HG03108 (cell line): ENCODE data around the gene EIF2S1.
"Not testable (repeated sequence)": the region's sequence is repeated elsewhere in the genome, so short reads cannot be mapped to it uniquely, and the experiment has no call there.

ENCODE experiments used
- ATAC-seq: cut with Tn5 transposase; IDR thresholded peaks from one replicate; pipeline ENCODE4 v1.9.1; 2021; ENCODE audit warnings: moderate library complexity; ENCODE audit not compliant: unreplicated experiment

Gene EIF2S1

DNA sequence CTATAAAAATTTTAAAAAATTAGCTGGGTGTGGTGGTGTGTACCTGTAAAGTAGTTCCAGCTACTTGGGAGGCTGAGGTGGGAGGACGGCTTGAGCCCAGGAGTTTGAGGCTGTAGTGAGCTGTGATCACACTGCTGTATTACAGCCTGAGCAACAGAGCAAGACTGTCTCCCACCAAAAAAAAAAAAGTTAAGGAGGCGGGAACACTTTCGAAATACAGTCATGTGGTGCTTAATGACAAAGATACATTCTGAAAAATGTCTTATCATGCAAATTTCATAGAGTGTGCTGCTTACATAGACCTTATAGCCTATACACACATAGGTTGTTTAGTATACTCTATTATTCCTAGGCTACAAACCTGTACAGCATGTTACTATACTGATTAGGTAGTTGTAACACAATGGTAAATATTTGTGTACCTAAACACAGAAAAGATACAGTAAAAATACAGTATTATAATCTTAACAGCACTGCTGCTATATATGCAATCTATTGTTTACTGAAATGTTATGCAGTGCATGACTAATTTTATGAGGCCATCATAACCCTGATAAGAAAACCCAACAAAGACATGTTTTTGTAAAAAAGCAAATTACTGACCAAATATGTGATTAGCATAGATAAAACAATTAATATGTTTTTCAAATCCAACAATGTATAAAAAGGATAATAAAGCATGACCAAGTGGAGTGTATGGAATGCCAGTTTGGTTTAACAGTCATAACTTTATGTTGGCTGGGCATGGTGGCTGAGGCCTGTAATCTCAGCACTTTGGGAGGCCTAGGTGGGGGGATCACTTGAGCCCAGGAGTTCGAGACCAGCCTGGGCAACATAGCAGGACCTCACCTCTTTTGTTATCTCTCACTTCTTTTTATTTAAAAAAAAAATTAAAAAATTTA lies 11.4 kb downstream of the EIF2S1 start:
- ATAC-seq = no peak

DNA sequence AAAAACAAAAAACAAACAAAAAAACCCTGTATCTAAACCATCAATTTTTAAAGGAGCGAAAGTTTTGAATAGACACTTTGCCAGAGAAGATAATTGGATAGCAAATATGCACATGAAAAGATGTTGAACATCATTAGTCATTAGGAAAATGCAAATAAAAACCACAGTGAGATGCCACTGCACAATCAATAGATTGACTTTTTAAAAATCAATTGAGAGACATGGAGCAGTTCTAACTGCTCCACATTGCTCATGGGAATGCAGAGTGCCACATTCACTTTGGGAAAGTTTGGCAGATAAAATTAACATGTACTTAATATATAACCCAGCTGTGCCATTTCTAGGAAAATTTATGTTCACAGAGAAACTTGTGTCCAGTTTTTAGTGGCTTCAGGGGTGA lies 12.7 kb downstream of the EIF2S1 start:
- ATAC-seq = no peak

DNA sequence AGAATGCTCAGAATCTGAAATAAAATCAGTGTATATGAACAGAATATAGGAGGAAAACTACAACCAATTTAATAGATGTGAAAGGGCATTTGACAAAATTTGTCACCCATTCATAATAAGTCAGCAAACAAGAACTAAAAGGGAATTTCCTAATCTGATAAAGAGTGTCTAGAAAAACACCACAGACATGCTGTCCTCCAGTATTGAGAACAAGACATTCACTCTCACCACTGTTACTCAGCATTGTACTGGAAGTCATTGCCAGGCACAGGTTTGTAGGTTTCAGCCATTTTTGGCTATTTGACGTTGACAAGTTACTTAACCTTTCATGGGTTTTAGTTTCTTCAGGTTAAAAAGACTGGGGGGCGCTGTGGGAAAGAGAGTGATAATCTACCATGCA lies 13.2 kb downstream of the EIF2S1 start:
- ATAC-seq = no peak

DNA sequence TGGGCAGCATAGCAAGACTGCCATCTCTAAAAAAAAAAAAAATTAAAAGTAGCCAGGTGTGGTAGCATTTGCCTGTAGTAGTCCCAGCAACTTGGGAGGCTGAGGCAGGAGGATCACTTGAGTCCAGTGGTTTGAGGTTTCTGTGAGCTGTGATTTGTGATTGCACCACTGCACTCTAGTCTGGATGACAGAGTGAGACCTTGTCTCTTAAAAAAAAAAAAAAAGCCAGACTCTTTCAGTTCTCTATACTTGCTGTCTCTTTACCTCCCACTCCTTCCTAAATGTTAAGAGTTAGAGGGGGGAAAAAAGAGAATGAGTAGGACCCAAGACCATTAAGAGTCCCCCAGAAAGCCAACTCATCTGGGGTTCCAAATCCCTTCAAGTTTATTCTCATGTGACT lies 17.8 kb downstream of the EIF2S1 start:
- no peak for ATAC-seq

DNA sequence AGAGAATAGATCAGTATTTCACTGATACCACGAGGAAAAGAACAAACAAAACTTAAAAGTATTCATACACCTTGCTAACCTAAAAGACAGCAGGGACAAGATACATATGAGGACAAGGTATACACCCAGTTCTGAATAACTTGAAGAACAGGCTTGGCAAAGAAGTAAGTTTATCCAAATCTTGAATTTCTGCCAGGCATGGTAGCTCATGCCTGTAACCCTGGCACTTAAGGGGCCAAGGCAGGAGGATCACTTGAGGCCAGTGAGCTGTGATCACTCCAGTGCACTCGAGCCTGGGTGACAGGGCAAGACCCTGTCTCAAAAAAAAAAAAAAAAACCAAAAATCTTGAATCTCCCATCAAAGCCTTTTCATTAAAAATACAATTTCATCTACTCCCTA lies 25.0 kb downstream of the EIF2S1 start:
- ATAC-seq = no peak

DNA sequence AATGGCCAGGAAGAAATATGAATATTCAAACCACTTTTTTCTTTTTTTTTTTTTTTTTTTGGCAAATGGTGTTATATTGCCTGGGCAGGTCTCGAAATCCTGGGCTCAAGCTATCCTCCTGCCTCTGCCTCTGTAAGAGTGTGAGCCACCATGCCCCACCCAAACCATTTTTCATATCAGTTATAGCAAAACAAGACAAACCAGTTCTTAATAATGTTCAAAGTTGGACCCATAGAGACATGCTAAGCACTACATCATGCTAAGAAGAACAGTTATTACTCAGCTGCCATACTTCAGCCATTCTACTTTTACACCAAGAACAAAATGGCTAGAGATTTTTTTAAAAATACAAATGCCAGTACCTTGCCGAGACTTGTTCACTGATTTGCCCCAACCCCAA lies 25.5 kb downstream of the EIF2S1 start:
- no peak for ATAC-seq

DNA sequence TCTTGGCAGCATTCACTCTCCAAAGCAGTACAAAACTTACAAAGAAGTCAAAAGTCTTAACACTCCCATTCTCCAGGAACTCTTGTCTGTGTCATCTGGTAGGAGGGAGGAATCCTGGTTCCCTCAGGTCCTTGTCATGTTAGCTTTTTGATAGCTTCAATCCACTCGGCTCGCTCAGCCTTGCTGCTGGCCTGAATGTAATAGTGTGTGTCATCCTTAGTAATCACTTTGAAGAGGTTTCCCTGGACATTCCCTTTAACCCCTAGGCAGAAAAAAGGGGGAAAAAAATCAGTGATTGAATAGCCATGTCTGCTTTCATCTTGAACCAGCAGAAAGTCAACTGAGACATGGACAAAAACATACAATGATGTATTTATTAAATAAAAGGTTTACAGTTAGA lies 27.1 kb downstream of the EIF2S1 start:
- no peak for ATAC-seq

DNA sequence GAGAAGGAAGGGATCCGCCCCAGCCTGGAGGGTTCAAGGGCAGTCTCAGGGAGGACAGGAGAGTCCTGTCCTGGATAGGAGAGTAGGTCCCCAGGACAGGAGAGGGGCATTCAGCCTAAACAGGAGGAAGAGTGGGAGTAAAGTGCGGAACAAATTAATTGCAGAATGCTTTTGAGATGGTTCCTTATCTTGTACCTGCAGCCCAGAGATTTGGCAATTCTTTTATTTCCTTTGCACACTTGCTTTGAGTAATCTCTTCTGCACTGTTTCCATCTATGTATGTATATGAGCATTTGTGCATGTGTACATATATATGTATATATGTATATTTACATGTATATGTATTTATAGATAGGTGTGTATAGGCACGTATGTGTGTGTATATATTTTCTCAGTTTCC lies 29.1 kb downstream of the EIF2S1 start:
- ATAC-seq = no peak

DNA sequence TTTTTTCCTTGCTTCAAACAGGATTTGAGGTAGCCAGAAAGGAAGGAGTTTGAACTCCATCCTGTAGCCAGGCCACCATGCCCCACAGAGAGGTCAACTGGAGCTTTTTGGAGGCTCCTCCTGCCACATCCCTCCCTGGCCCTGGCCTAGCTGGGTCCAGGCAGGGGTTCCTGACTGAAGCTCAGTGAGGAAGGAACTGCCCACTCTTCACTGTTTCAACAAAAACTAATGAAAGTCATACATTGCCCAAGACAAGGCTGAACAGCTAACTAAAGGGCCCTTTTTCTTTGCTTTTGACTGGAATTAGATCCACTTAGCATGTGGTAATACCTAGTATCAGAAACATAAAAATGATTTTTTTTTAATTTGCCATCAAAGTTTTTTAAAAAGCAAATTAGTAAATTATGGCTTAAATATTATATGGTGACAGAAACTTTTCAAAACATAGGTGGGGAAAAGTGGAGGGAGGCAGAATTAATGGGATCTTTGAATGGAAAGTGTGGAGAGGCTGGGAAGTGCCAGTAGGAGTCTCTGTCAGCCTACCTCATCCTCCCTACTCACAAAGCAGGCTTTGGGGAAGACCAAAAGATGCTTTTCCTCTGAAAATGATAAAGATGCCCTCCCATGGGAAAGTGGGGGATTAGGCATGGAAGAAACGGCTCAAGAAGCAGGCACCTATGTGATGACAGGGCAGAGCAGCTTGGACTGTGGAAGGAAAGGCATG lies 29.8 kb downstream of the EIF2S1 start:
- ATAC-seq = no peak

DNA sequence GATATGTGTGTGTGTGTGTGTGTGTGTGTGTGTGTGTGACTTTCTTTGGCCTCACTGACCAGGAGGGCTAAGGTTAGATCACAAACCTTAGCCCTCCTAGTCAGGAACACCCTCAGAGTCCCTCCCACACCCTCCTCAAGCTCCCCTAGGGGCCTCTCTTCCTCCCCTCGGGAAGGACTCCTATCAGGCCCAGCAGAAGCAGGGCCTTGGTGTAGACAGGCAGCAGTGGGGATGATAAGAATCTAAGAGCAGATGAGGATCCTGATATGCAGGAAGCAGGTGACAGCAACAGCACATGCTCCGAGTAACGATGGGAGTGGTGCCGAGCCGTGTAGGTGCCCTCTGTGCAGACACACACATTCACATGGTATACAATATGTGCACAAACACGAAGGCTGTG lies 31.1 kb downstream of the EIF2S1 start:
- no peak for ATAC-seq

DNA sequence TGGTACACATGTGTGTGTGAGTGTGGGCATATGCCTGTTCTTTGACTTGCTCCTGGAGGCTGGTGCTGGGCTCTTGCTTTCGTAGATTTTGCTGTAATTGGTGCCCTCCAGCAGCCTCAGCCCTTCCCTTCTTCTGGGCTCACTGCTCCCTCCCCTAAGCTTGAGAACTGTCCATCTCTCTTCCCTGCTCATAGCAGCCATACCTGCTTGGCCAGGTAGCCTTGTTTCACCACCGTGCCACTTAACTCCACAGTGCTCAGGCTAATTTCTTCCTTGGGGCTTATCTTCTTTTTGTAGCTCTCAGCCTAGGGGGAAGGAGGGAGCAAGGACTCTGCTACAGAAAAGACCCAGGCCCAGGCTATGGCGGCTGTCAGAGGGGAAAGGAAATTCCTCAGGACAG lies 32.0 kb downstream of the EIF2S1 start:
- no peak for ATAC-seq

DNA sequence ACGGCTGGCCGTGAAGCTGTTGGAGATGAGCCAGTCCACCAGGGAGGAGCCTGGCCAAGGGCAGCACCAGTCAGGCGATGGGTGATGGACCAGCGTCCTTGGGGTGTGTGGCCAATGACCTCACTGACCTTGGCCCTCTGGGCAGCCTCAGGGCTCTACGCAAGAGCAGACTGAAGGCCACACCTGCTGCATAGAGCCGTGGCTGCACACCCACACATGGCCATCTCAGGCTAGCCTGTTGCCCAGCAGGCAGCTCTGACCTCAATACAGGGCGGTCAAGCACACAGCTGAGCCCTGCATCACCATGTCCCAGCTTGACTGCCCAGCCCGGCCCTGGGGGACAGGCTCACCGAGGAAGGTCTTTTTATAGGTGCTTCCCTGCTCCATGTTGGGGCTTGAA lies 32.7 kb downstream of the EIF2S1 start:
- ATAC-seq = no peak

DNA sequence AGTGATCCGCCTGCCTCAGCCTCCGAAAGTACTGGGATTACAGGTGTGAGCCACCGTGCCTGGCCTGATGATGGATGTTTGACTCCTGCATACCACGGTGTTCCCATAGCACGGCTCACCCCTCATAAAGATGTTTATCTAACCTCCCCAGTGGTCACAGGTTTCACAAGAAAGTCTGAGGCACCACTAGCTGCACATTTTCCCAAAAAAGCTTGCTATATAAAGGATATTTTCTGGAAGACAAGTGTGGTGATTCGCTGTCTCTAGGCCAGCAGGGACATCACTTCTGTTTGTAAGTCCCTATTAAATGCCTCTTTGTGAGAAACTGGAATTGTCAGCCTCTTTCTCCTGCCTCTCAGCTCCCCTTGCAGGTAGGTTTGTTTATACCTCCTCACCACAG lies 33.6 kb downstream of the EIF2S1 start:
- ATAC-seq = no peak

DNA sequence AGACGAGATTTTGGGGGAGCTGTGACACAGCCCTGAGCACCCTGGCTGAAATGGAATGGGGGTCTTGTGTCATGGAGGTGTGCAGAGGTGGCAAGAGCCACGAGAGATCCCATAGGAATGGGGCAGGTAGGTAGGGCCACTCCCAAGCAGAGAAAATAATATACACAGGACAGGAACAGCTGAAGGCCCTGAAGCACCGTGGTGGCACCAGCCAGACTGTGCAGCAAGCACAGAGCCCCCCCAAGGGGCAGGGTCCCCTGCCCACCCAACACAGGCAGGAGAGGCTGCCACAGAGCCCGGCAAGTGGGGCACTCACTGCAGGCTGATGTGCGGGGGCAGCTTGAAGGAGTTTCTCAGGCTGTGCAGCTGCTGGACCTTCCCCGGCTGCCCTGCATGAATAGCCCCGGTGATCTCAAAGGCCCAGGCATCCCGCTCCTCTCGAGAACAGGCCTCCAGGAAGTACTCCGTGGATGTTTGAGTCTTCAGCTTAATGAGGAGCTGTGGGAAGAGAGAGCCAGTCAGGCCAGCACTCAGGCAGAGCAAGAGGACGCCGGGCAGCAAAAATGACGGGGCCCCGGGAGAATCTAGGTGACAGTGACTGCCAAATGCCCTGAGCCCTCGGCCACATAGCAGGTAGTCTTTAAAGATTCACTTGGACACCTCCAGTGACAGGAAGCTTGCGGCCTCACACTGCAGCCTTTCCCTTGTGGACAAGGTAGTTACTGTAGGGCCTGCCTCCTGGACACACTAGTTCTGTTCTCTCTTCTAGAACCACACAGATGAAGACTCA lies 35.2 kb downstream of the EIF2S1 start:
- no peak for ATAC-seq

DNA sequence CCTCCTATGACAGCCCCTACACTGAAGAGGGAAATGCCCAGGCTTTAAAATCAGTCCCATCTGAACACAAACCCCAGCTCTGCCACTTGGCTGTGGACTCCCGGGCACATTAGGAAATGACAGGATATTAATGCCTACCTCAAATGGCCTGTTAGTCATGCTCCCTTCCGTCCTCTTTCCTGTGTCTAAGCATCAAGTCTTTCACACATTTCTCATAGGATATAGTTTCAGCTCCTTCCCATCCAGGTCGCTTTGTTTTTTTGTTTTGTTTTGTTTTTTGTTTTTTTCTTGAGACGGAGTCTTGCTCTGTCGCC lies 35.7 kb downstream of the EIF2S1 start:
- ATAC-seq = no peak

DNA sequence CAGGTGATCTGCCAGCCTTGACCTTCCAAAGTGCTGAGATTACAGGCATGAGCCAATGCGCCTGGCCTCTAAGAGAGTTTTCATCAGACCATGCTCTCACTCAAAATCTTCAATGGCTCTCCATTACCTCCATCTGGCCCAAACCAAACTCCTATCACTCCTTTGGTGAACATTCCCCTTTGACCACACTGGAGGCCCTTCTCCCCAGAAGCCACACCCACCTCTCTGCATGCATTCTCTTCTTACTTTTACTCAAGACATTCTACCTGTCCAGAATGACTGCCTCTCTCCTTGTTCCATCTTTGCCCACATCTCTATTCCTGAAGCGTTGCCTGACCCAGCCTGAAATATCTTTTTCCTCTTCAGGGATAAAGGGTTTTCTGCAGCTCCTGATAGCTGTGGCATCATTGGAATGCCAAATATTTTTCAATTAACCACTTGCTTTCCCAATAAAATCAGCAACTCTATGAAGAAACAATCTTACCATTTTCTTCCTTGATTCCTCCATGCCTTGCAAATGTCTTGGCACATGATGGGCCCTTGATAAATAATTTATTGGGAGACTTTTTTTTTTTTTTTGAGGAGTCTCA lies 36.3 kb downstream of the EIF2S1 start:
- ATAC-seq = no peak

DNA sequence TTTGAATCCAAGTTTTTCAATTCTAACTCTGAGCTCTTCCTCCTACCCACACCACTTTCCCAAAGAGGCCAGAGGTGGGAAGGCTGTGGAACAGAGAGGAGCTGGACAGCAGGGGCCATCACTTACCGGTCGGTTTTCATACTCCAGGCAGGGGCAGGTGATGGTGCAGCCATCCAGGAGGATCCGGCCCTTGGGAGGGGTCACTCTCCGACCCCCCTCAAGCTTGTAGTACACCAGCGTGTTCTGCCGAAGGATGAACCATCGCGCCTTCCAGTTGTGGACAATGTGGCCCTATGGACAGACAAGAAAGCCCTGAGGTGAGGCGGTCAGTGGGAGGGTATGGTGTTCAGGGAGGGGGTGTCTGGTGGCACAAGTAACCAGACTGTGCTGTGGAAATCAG lies 37.4 kb downstream of the EIF2S1 start:
- no peak for ATAC-seq

DNA sequence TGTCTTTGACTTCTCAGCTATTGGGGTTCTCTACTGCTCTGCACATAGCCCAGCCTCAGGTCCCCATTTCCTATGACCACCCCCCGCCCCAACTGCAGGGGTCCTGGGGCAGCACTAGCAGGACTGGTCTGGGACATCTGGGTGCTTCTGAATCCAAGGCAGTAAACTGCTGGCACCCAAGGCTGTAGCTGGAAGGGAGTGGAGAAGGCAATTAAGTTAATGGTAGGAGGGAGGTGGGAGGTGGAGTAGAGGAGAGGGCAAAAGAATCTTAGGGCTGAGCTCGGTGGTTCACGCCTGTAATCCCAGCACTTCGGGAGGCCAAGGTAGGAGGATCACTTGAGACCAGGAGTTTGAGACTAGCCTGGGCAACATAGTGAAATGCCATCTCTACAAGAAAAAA lies 40.3 kb downstream of the EIF2S1 start:
- no peak for ATAC-seq

DNA sequence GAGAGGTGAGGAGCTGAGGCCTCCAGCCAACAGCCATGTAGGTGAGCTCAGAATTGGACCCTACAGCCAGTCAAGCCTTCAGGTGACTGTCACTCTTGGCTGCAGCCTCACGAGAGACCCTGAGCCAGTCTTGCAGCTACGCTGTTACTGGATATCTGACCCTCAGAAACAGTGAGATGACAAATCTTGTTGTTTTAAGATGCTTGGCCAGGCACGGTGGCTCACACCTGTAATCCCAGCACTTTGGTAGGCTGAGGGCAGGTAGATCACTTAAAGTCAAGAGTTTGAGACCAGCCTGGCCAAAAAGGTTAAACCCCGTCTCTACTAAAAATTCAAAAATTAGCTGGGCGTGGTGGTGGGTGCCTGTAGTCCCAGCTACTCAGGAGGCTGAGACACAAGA lies 45.6 kb downstream of the EIF2S1 start:
- no peak for ATAC-seq

DNA sequence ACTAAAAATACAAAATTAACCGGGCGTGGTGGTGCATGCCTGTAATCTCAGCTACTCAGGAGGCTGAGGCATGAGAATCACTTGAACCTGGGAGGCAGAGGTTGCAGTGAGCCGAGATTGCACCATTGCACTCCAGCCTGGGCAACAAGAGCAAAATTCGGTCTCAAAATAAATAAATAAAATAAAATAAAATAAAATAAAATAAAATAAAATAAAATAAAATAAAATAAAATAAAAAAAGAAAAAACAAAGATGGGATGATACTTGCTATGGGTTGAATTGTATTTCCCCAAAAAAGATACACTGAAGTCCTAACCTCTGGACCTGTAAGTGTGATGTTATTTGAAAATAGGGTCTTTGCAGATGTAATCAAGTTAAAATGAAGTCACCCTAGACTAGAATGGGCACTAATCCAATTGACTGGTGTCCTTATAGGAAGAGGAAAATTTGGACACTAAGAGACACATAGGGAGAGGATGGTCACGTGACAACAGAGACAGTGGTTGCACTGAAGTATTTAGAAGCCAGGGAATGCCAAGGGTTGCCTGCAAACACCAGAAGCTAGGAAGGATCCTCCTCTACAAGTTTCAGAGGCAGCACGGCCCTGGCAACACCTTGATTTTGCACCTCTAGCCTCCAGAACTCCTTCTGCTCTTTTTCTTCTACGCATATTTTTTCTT lies 48.1 kb downstream of the EIF2S1 start:
- ATAC-seq = not testable (repeated sequence)

DNA sequence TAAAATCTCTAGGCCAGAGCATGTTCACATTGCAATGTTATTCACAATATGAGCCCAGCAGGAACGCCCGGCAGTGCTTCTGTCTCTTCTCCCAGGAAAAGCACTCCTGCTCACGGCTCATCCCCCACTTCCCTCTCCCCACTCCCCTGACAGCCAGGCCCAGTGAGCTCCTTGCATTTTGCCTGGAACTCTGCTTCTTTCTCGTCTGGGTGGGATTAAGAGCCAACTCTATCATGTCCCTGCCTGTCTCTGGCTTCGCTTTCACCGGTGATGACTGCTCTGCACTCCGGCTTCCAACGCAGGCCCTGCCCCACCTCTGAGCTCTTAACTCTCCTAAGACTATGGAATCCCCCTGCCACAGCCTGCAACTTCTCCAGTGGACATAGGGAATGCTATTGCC lies 49.3 kb downstream of the EIF2S1 start:
- no peak for ATAC-seq
